ENCODE measurements around the gene BCAS2. TPM values are rescaled to one million over a fixed set of nuclear protein-coding genes. Genes with fewer than 3 reads are reported as not detected.

BCAS2 gene
- 48.7 and 52.4 TPM in 2 replicates for total RNA-seq

GRCh38 chr1:114581335-114582287 is at the start of gene BCAS2:
TSS of gene BCAS2 (minus strand) at chr1:114581615. CDS start at chr1:114581591, 24 bp downstream.

Other genes starting within 250 kb of the BCAS2 start
- gene TRIM33, start 70.4 kb downstream of the BCAS2 start, total RNA-seq: 21.1 and 27.2 TPM in 2 replicates
- 25.1 and 25.6 TPM in 2 replicates for gene DENND2C, start 88.4 kb upstream of the BCAS2 start, total RNA-seq
- not detected in 2 replicates for gene AMPD1, start 113.9 kb upstream of the BCAS2 start, total RNA-seq
- 53.5 and 75.2 TPM in 2 replicates for gene NRAS, start 135.2 kb upstream of the BCAS2 start, total RNA-seq
- gene CSDE1, start 176.4 kb upstream of the BCAS2 start, total RNA-seq: 698 and 749 TPM in 2 replicates
- 49.4 and 54.2 TPM in 2 replicates for gene SIKE1, start 199.1 kb upstream of the BCAS2 start, total RNA-seq

All from tracheal epithelial cell (primary cell).